GM12892 (cell line): Measurements from ENCODE around the gene TGFA.

Experiments used
- POLR2A ChIP-seq: IDR thresholded peaks from 2 replicates; pipeline ENCODE4 v1.6.1; 2011; ENCODE audit warnings: low read depth, low read length, control low read depth
- POLR2AphosphoS5 ChIP-seq: IDR thresholded peaks from 2 replicates; pipeline ENCODE4 v1.6.1; 2011; ENCODE audit warnings: low read depth, low read length, control low read depth
- TAF1 ChIP-seq: IDR thresholded peaks from 2 replicates; pipeline ENCODE4 v1.6.1; 2011; ENCODE audit warnings: low read depth, mild to moderate bottlenecking, control low read depth, low read length, borderline replicate concordance

GRCh38 chr2:70556608-70557007, 3.0 kb upstream of the TGFA start:
- TF ChIP-seq POLR2A (no peak), POLR2AphosphoS5 (no peak), TAF1 (no peak)
